Stimulated activated CD4-positive, alpha-beta T cell treated with anti-CD3 and anti-CD28 coated beads, Interleukin-1b, Interleukin-23, amount 100 ng/mL, for 4 hours (primary cell): ENCODE results near the gene SNTA1.
"Not testable (repeated sequence)": the region's sequence is repeated elsewhere in the genome, so short reads cannot be mapped to it uniquely, and the experiment has no call there.

Experiments
- DNase-seq, 2 donors: peaks; one replicate each; pipeline ENCODE4 v3.0.0-alpha.2; 2020; ENCODE audit warnings: low read depth in 2 of 2

SNTA1 gene

DNA sequence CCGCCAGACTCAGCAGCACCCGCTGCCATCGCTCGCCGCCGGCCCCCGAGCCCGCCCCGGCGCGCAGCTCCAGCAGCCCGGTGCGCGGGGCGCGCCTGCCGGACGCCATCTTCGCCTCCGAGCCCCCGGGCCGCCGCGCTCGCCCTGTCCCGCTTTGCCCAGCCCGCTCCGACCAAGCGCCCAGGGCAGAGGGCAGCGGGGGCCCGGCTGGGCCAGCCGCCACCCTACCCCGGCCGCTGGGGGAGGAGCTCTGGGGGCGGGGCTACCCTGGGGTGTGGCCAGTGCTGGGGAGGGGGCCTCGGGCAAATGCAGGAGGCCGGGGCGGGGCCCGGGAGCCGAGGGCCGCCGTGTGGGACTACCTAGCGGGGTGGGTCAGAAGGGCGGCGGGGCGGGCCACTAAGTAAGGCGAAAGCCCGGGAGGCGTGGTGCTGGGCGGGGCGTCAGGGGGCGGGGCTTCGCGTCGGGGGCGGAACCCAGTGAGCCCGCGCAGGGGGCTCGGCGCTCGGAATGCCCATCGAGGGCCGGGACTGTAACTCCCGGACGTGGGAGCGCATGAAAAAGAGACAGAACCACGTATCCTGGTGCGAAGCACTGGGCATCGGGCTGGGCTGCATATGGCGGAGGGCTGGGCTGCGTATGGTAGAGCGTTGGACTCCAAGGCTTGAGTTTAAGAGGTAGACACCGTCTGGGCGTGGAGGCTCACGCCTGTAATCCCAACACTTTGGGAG, at the start of gene SNTA1:
Gene SNTA1, minus strand, starts transcription at position 252 of the 728 bp plus-strand sequence. Its CDS starts 143 bp downstream, at position 109.
- DNase-seq: peak; percentile 84 to 90

DNA sequence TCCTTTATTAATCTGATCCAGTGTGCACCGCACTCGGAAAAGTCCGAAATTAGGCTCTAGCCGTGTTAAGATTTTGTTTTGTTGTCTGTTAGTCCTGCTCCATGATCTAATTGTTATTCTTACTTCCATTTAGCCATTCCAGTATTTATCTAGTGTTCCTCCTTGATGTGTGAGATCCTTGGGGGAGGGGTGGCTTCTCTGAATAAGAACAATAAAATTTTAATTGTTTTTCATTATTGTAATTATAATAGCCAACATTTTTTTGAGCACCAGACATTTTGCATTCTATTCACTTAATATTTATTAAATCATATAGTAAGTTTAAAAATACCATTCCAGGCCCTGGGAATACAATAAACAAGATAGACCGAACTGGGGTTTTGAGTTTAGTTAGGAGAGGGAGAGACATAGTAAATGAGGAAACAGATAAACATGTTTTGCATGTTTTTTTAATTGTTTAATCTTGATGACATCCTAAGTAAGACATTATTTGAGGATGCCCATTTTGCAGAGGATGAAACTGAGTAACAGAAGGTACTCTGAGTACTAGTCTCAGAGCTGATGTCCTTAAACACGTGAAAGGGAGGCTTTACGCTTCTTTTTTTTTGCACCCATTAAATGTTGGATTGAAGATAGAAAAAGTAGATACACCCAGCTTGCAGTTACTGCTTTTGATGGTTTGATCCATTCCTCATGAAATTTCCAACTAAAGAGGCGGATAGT, 47.5 kb upstream of the SNTA1 start:
- no peak for DNase-seq

DNA sequence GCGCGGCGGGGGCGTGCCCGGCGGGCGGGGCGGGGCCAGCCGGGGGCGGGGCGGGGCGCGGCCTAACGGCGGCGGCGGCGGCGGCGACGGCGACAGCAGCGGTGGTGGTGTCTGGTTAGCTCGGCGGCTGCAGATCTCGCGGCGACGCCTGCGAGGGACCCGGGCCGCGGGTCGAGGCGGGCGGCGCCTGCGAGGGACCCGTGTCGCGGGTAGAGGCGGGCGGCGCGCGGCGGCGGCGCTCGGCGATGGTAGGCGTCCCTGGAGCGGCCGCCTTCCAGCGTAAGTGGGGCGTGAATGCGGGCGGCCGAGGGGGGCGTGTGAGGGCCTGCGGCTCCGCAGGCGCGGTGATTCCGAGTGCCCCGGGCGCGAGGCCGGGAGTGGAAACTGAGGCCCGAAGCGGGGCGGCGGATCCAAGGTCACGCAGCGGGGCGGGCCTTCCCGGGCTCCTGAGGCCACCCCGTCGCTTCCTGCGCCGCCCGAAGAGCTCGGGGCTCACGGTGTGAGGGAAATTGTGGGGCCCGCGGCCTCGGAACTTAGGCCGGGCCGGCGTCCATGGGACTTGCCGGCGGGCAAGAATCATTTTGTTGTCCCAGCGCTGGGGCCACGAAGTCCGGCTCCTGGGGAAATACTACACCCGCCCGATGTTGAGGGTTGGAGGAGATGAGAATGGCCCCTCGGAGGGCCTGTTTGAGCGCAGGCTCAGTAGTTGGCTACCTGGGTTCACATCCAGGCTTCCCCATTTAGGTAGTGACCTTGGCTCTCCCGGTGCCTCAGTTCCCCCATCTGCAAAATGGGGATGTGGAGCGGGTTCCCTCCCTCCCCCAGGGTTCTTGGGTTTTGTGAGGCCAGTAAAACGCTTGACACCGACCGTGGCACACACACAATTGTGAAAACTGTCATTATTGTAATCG, 46.7 kb upstream of the SNTA1 start, which contains the start of gene CBFA2T2:
Gene CBFA2T2, plus strand, starts transcription at position 74 of the 911 bp plus-strand sequence. Its CDS starts 172 bp downstream, at position 246.
- no peak for DNase-seq

DNA sequence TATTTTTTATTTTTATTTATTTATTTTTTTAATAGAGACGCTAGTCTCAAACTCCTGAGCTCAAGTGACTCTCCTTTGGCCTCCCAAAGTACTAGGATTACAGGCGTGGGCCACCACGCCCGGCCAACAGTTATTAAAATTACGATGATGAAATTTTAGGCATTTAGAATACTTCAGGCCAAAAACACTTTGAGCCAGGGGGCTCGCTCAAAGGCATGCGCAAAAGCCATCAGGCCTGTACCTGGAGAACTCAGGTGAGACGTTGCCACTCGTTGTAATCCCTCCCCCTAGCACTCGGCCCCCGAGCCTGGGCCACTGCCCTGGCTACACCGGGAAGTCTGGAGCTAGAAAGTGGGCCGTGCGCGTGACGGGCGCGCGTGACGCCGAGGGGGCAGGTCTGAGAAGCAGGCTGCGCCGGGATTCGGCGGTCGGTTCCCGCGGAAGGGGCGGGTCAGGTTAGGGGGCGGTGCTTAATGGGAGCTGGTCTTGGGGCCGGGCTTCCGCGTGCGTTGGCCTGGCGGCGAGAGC, 46.0 kb upstream of the SNTA1 start:
- peak; percentile 98 for DNase-seq

DNA sequence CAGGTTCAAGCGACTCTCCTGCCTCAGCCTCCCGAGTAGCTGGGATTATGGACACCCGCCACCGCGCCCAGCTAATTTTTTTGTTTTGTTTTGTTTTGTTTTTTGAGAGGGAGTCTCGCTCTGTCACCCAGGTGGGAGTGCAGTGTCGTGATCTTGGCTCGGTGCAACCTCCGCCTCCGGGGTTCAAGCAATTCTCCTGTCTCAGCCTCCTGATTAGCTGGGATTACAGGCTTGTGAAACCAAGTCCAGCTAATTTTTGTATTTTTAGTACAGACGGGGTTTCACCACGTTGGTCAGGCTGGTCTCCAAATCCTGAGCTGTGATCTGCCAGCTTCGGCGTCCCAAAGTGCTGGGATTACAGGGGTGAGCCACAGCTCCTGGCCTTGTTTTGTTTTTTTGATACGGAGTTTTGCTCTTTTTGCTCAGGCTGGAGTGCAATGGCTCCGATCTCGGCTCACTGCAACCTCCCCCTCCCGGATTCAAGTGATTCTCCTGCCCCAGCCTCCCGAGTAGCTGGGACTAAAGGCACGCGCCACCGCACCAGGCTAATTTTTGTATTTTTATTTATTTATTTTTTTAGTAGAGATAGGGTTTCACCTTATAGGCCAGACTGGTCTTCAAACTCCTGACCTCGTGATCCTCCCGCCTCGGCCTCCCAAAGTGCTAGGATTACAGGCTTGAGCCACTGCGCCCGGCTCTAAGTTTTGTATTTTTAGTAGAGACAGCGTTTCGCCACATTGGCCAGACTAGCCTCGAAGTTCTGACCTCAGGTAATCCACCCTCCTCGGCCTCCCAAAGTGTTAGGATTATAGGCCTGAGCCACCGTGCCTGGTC, 45.3 kb upstream of the SNTA1 start:
- not testable (repeated sequence) for DNase-seq

DNA sequence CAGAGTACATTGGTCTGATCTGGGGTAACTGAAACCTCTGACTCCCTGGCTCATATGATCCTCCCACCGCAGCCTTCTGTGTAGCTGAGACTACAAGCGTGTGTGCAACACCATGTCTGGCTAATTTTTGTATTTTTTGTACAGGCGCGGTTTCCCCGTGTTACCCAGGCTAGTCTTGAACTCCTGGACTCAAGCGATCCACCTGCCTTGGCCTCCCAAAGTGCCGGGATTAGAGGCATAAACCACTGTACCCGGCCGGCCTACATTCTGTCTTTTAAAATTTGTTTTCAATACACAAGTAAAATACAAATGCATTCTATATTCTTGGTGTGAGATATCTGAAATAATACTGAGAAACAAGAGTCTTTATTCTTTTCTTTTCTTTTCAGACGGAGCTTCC, 44.6 kb upstream of the SNTA1 start:
- DNase-seq: no peak

DNA sequence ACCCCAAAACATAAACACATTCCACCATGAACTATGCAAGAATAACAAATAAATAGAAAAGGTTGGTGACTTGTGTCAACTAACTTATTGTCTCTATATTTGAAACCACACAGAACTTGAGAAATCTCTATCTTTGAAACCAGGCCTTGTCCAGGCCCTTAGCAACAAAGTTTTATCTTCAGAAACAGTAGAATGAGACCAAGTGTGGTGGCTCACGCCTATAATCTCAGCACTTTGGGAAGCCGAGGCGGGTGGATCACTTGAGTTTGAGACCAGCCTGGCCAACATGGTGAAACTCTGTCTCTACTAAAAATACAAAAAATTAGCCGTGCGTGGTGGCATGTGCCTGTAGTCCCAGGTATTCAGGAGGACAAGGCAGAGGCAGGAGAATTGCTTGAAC, 39.6 kb upstream of the SNTA1 start:
- DNase-seq: not testable (repeated sequence)

DNA sequence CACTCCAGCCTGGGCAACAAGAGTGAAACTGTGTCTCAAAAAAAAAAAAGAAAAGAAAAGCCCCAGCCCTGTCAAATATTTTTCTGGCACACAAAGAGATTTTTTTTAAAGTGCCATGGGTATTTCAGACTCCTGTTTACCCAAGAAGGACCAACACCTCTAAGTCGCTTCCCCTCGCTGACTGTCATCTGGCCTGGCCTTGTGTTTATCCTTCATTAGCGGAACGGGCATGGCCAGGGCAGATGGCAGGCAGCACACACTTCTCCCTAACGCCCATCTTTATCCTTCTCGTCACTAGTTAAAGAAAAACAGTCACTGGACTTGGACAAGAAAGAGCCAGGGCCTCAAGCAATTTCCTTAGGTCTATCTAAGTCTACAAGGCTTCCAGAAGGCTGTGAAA, 39.0 kb upstream of the SNTA1 start:
- no peak for DNase-seq

DNA sequence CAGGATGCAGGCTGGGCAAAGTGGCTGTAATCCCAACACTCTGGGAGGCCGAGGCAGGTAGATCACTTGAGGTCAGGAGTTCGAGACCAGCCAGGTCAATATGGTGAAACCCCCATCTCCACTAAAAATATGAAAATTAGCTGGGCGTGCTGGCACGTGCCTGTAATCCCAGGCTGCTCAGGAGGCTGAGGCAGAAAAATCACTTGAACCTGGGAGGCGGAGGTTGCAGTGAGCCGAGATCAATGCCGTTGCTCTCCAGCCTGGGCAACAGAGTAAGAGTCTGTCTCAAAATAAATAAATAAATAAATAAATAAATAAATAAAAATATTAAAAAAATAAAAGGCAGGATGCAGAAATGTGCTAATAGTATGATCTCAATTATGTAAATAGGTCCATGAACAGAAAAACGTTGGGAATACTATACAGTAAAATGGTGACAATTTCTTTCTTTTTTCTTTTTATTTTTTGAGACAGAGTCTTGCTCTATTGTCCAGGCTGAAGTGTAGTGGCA, 37.9 kb upstream of the SNTA1 start:
- no peak for DNase-seq

DNA sequence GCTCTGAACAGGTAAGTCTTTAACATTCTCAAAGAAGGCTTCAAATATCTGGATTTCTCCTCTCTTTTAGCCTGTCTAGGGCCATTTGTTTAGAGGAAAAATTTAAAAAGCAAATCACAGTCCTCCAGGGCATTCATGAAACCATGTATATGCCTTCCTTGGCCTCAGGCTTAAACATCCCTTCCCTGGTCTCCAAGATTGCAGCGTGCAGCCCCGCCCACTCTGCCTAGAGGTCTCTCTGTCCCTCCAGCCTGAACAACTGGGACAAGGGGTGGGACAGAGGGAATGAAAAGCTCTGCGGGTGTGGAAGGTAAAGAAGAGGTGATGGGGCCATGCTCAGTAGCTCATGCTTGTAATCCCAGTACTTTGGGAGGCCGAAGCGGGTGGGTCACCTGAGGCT, 36.5 kb upstream of the SNTA1 start:
- no peak for DNase-seq

DNA sequence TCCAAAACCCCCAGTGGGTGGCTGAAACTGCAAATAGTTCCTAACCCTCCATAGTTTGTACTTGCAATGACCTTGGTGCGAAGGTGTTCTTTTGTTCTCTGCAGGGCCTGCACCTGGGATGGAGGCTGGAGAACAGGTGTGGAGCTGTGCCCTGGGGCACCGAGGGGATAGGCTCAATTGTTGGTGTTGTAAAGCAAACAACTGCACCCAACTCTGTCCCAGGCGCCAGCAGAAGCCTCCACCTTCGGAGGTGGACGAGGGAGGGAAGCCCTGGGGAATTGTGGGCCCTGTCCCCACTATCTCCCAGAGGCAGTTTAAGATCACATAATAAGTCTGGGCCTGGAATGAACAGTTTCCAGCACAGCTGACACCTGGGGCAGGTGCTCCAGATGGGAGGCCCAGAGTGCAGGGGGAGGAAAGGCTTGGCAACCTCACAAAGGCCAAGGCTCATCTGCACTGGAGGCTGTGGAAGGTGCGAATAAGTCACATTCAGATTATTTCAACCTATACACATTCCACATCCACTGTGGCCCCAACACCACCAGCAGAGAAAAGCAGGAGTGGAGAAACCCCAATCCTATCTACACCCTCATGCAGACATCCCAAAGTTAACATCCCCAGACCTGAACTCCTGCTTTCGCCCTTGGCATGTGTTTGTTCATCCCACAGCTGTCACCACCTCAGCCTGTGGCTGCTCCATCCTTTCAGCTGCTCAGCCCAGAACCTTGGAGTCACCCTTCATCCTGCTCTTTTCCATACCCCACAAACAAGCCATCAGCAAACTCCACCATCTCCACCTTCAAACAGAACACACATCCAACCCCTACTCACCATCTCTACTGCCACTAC, 34.0 kb upstream of the SNTA1 start:
- no peak for DNase-seq

DNA sequence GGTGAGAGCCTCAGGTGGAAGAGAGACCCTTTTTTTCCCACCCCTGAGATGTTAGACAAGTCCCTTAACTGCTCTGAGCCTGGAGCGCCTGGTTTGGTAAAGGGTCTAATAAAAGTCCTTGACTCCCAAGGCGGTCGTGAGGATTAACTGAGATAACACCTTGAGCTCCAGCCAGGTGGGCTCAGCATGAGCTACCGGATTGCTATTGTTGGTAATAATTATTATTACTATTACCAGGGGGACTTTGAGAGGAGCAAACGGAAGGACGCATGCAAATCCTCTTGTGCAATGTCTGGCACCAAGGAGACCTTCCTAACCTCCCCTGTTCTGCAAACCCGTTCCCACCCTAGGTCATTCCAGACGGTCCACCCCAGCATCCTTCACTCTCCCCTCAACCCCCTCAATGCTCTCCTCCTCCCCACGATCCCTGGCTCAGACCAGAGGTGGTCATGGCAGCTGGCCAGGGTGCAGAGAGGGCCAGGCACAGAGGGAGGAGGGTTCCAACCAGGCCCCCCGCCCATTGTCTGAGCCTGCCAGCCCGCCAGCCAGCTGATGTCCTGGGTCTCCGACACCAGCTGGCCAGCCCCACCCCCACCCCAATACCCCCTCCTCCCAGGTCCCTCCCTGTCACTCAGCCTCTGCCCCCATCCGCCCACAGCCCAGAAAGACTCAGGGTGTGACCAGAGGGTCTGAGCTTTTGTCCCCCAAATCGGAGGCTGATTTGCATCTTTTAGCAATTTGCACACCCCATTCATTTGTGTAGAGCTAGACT, 32.0 kb upstream of the SNTA1 start:
- no peak for DNase-seq

DNA sequence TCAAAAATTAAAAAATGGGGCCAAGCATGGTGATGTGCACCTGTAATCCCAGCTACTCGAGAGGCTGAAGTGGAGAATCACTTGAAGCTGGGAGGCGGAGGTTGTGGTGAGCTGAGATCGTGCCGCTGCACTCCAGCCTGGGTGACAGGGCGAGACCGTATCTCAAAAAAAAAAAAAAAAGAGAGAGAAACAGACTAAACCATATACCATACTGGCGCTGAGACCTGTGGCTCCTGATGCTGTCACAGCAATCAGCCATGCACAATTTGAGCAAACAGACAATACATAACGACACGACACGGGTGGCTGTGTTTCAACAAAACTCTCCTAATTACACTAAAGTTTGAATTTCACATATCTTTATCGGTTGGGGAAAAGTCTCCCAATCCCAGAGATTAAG, 31.4 kb upstream of the SNTA1 start:
- no peak for DNase-seq

DNA sequence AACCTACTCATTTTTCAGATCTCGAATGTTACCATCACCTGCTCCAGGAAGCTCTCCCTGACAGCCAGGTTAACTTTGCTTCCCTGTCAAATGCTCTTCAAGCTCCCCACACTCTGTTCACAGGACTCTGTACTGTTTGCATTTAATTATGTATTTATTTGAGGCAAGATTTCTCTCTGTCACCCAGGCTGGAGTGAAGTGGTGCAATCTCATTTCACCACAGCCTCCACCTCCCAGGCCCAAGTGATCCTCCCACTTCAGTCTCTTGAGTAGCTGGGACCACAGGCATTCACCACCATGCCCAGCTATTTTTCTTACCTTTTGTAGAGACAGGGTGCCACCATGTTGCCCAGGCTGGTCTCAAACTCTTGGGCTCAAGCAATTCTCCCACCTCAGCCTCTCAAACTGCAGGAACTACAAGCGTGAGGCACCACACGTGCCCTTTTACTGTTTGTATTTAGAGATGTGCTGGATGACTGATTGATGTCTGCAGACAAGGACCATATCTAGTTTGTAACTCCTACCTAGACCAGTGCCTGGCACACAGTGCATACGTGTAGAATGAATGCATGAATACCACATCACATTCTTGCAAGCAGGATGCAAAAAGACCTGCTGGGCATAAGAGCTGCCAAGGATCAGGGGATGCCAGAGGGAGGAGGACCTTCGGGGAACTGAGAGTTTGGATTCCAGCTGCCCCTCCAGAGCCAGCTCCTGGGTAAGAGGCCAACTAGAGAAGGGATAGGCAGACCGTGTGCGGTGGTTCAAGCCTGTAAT, 30.7 kb upstream of the SNTA1 start:
- no peak for DNase-seq

DNA sequence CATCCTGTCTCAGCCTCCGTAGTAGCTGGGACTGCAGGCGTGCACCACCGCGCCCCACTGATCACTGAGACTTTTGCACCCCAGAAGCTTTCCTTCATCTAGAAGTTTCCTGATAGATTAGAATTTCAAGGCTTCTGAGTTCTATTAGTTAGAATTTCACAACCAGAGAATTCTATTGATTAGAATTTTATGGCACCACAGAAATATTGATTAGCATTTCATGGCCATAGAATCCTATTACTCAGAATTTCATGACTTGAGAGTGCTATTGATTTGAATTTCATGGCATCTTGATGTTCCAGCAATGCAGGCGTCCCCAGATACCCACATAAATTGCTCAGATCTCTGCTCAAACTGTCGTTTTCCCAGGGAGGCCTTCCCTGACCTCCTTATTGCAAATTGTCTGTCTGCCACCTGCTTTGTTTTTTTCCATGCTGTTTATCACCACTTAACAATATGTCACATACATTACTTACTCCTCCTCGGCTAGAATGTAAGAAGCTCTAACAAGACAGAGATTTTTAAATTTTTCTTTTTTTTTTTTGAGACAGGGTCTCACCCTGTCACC, 29.4 kb upstream of the SNTA1 start:
- DNase-seq: no peak

DNA sequence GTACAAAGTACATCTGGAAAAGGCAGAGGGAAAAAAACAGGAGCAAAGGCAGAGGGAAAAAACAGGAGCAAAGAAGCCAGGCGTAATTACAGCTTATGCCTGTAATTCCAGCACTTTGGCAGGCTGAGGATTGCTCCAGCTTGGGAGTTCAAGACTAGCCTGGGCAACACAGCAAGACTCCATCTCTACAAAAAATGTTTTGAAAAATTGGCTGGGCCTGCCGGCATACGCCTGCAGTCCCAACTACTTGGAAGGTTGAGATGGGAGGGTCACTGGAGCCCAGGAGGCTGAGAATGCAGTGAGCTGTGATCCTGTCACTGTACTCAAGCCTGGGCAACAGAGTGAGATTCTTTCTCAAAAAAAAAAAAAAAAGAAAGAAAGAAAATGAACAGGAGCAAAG, 27.3 kb upstream of the SNTA1 start:
- no peak for DNase-seq

DNA sequence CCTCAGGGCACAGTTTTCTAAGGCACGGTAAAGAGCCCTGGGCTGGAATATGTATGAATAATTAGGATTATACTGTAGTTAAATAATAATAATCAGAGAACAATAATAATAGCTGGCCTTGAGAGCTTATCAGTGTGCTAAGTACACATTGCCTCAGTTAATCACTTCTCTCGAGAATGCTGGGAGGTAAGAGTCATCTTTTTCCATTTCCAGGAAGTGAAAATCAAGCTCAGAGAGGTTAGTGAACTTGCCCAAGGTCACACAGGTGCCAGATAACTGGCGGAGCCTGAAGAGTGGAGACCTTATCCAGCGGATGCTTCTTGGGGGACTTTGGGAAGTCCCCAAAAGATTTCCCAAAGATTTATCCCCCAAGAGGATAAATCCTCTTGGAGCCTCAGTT, 26.9 kb upstream of the SNTA1 start:
- DNase-seq: no peak

DNA sequence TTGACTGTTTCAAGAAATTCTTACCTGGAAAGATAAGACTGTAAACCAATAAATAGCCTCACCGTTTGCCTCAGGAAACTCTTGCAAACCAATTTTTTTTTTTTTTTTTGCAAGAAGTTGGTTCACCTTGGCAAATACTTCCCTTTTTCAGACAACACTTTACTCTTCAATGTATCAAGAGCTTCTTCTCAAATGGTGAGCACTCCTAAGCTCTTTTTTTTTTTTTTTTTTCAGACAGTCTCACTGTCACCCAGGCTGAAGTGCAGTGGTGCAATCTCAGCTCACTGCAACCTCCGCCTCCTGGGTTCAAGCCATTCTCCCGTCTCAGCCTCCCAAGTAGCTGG, 22.7 kb upstream of the SNTA1 start:
- DNase-seq: no peak
